ENCODE data around the gene NPIPB8.
"Not testable (repeated sequence)": the region's sequence is repeated elsewhere in the genome, so short reads cannot be mapped to it uniquely, and the experiment has no call there.

DNA sequence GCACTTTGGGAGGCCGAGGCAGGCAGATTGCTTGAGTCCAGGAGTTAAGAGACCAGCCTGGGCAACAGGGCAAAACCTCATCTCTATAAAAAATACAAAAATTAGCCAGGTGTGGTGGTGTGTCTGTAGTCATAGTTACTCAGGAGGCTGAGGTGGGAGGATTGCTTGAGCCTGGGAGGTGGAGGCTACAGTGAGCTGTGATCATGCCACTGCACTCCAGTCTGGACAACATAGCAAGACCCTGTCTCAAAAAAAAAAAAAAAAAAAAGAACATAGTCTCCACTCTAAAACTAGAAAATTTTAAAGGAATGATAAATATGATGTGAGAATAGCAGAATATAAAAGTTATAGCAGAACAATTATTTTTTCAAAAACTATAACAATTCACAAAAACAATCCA lies 17.5 kb upstream of the NPIPB8 start:
- TF ChIP-seq, protein P1, sequence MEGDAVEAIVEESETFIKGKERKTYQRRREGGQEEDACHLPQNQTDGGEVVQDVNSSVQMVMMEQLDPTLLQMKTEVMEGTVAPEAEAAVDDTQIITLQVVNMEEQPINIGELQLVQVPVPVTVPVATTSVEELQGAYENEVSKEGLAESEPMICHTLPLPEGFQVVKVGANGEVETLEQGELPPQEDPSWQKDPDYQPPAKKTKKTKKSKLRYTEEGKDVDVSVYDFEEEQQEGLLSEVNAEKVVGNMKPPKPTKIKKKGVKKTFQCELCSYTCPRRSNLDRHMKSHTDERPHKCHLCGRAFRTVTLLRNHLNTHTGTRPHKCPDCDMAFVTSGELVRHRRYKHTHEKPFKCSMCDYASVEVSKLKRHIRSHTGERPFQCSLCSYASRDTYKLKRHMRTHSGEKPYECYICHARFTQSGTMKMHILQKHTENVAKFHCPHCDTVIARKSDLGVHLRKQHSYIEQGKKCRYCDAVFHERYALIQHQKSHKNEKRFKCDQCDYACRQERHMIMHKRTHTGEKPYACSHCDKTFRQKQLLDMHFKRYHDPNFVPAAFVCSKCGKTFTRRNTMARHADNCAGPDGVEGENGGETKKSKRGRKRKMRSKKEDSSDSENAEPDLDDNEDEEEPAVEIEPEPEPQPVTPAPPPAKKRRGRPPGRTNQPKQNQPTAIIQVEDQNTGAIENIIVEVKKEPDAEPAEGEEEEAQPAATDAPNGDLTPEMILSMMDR (conservative IDR thresholded peaks at IDR 0.05; ENCODE audit: low read depth in 2 of 2), result not testable (repeated sequence)
- not testable (repeated sequence) for TF ChIP-seq POLR2AphosphoS5 (IDR thresholded peaks at IDR 0.05; ENCODE audit: low read depth); EZH2 (IDR thresholded peaks at IDR 0.05; ENCODE audit: low read depth, unreplicated experiment); ZNF114 (CRISPR knock-in tag; IDR thresholded peaks at IDR 0.05); STAT1 (IDR thresholded peaks at IDR 0.05; ENCODE audit: unreplicated experiment); EZH2phosphoT487 (IDR thresholded peaks at IDR 0.05; ENCODE audit: unreplicated experiment); CREB1 (CRISPR knock-in tag; IDR thresholded peaks at IDR 0.05; ENCODE audit: low read depth); JUNB (IDR thresholded peaks at IDR 0.05; ENCODE audit: unreplicated experiment); ZNF331 (CRISPR knock-in tag; IDR thresholded peaks at IDR 0.05; ENCODE audit: low read depth); NANOG (IDR thresholded peaks at IDR 0.05; ENCODE audit: borderline replicate concordance)
- TF ChIP-seq, protein P2, sequence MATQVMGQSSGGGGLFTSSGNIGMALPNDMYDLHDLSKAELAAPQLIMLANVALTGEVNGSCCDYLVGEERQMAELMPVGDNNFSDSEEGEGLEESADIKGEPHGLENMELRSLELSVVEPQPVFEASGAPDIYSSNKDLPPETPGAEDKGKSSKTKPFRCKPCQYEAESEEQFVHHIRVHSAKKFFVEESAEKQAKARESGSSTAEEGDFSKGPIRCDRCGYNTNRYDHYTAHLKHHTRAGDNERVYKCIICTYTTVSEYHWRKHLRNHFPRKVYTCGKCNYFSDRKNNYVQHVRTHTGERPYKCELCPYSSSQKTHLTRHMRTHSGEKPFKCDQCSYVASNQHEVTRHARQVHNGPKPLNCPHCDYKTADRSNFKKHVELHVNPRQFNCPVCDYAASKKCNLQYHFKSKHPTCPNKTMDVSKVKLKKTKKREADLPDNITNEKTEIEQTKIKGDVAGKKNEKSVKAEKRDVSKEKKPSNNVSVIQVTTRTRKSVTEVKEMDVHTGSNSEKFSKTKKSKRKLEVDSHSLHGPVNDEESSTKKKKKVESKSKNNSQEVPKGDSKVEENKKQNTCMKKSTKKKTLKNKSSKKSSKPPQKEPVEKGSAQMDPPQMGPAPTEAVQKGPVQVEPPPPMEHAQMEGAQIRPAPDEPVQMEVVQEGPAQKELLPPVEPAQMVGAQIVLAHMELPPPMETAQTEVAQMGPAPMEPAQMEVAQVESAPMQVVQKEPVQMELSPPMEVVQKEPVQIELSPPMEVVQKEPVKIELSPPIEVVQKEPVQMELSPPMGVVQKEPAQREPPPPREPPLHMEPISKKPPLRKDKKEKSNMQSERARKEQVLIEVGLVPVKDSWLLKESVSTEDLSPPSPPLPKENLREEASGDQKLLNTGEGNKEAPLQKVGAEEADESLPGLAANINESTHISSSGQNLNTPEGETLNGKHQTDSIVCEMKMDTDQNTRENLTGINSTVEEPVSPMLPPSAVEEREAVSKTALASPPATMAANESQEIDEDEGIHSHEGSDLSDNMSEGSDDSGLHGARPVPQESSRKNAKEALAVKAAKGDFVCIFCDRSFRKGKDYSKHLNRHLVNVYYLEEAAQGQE (IDR thresholded peaks at IDR 0.05; ENCODE audit: unreplicated experiment), result not testable (repeated sequence)
- TF ChIP-seq, protein P3, sequence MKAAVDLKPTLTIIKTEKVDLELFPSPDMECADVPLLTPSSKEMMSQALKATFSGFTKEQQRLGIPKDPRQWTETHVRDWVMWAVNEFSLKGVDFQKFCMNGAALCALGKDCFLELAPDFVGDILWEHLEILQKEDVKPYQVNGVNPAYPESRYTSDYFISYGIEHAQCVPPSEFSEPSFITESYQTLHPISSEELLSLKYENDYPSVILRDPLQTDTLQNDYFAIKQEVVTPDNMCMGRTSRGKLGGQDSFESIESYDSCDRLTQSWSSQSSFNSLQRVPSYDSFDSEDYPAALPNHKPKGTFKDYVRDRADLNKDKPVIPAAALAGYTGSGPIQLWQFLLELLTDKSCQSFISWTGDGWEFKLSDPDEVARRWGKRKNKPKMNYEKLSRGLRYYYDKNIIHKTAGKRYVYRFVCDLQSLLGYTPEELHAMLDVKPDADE (IDR thresholded peaks at IDR 0.05), result not testable (repeated sequence)
